Liver (tissue), 9 donors: Measurements from ENCODE around the gene POU6F2. TPM values are rescaled to one million over a fixed set of nuclear protein-coding genes. Genes with fewer than 3 reads are reported as not detected.

ENCODE experiments used
- DNase-seq: peaks from one replicate; pipeline ENCODE4 v3.0.0-alpha.2; 2017; ENCODE audit warnings: low spot score
- H3K27ac ChIP-seq, 2 donors: one replicate each; pipeline ENCODE4 v1.7.0; 2013; ENCODE audit warnings: inconsistent platforms in 2 of 2, low read length in 2 of 2, control low read depth in 1 of 2, low read depth in 1 of 2, mild to moderate bottlenecking in 1 of 2
- H3K27me3 ChIP-seq, 4 donors: one replicate each; pipeline versions ENCODE4 v1.6.1 to v1.7.0; 2013; ENCODE audit warnings: low read length in 3 of 4, inconsistent platforms in 1 of 4, mild to moderate bottlenecking in 1 of 4, moderate library complexity in 1 of 4; ENCODE audit not compliant: control insufficient read depth in 4 of 4, insufficient read depth in 4 of 4
- H3K36me3 ChIP-seq, 4 donors: one replicate each; pipeline versions ENCODE4 v1.6.1 to v1.7.0; 2013; ENCODE audit warnings: low read length in 3 of 4, mild to moderate bottlenecking in 3 of 4, low read depth in 1 of 4, moderate library complexity in 1 of 4; ENCODE audit not compliant: control insufficient read depth in 4 of 4, insufficient read depth in 3 of 4
- H3K4me1 ChIP-seq, 4 donors: one replicate each; pipeline versions ENCODE4 v1.6.1 to v1.7.0; 2013; ENCODE audit warnings: low read length in 3 of 4, mild to moderate bottlenecking in 3 of 4, moderate library complexity in 1 of 4; ENCODE audit not compliant: control insufficient read depth in 4 of 4, insufficient read depth in 4 of 4
- H3K4me3 ChIP-seq, 3 donors: one replicate each; pipeline versions ENCODE4 v1.6.1 to v1.7.0; 2013; ENCODE audit warnings: low read length in 3 of 3, control low read depth in 1 of 3, low read depth in 1 of 3, mild to moderate bottlenecking in 1 of 3
- H3K9ac ChIP-seq, 2 donors: one replicate each; pipeline ENCODE4 v1.7.0; 2013; ENCODE audit warnings: low read length in 2 of 2, mild to moderate bottlenecking in 2 of 2, moderate library complexity in 2 of 2, control low read depth in 1 of 2, low read depth in 1 of 2
- H3K9me3 ChIP-seq, 4 donors: one replicate each; pipeline versions ENCODE4 v1.6.1 to v1.7.0; 2013; ENCODE audit warnings: low read length in 3 of 4; ENCODE audit not compliant: control insufficient read depth in 4 of 4
- EGR1 ChIP-seq, 2 donors: IDR thresholded peaks; 2 replicates each; pipeline ENCODE4 v1.6.1; 2016 to 2018; ENCODE audit warnings: antibody characterized with exemption in 2 of 2, low read depth in 2 of 2
- FOXA2 ChIP-seq: IDR thresholded peaks from 2 replicates; pipeline ENCODE4 v1.6.1; 2016; ENCODE audit warnings: antibody characterized with exemption
- HNF4A ChIP-seq, 2 donors: conservative IDR thresholded peaks; 2 replicates each; pipeline ENCODE4 v1.6.1; 2016; ENCODE audit warnings: antibody characterized with exemption in 2 of 2, mild to moderate bottlenecking in 2 of 2
- HNF4G ChIP-seq: IDR thresholded peaks from 2 replicates; pipeline ENCODE4 v1.6.1; 2016; ENCODE audit warnings: antibody characterized with exemption
- JUND ChIP-seq, 2 donors: IDR thresholded peaks; 2 replicates each; pipeline ENCODE4 v1.6.1; 2016; ENCODE audit warnings: antibody characterized with exemption in 2 of 2
- NR2F2 ChIP-seq: IDR thresholded peaks from 2 replicates; pipeline ENCODE4 v1.6.1; 2016; ENCODE audit warnings: antibody characterized with exemption
- RAD21 ChIP-seq, 2 donors: IDR thresholded peaks; 2 replicates each; pipeline ENCODE4 v1.6.1; 2016; ENCODE audit warnings: antibody characterized with exemption in 2 of 2, mild to moderate bottlenecking in 2 of 2
- RXRA ChIP-seq, 2 donors: IDR thresholded peaks; 2 replicates each; pipeline ENCODE4 v1.6.1; 2017 to 2018; ENCODE audit warnings: antibody characterized with exemption in 2 of 2, mild to moderate bottlenecking in 1 of 2
- SP1 ChIP-seq: IDR thresholded peaks from 2 replicates; pipeline ENCODE4 v1.6.1; 2018; ENCODE audit warnings: antibody characterized with exemption, mild to moderate bottlenecking
- TAF1 ChIP-seq: conservative IDR thresholded peaks from 2 replicates; pipeline ENCODE4 v1.6.1; 2016; ENCODE audit warnings: antibody characterized with exemption, mild to moderate bottlenecking
- YY1 ChIP-seq: IDR thresholded peaks from 2 replicates; pipeline ENCODE4 v1.6.1; 2016; ENCODE audit warnings: antibody characterized with exemption, mild to moderate bottlenecking
- WGBS: extraction: QIAGEN DNeasy Blood & Tissue Kit; methylation state at CpG from one replicate; pipeline ENCODE4 v1.1.7; 2013; 5-methylcytosine and 5-hydroxymethylcytosine counted together
- polyA plus RNA-seq, 2 donors: library from polyadenylated mRNA; stranded (reverse) in 1 of 2; unstranded in 1 of 2; fragments of 200-250 nt in 1 of 2; fragments of >200 nt in 1 of 2; fragmentation: Nextera tagmentation in 1 of 2; extraction: Ambion mirVana in 1 of 2; gene quantifications; one replicate each; pipeline versions ENCODE4 v1.2.1 to v1.2.3, GENCODE V29; 2013 to 2015
- total RNA-seq, 2 donors: library from RNA; depleted of rRNA; stranded (reverse); fragments of >200 nt; gene quantifications; one replicate each; pipeline ENCODE4 v1.2.3, GENCODE V29; 2014
- TF ChIP-seq, protein P1 (sequence below): IDR thresholded peaks from 2 replicates; pipeline ENCODE4 v1.6.1; 2016; ENCODE audit warnings: antibody characterized with exemption, mild to moderate bottlenecking
- TF ChIP-seq, protein P2 (sequence below): IDR thresholded peaks from 2 replicates; pipeline ENCODE4 v1.6.1; 2016; ENCODE audit warnings: antibody characterized with exemption
- TF ChIP-seq, protein P3 (sequence below): IDR thresholded peaks from 2 replicates; pipeline ENCODE4 v1.6.1; 2016; ENCODE audit warnings: antibody characterized with exemption
- TF ChIP-seq, protein P4 (sequence below): fragments of 150-350 bp; IDR thresholded peaks from 2 replicates; pipeline ENCODE4 v1.5.1; 2017; ENCODE audit warnings: improper control_type of control experiment, low read depth, low read length; ENCODE audit not compliant: missing input control
- TF ChIP-seq, protein P5 (sequence below): IDR thresholded peaks from 2 replicates; pipeline ENCODE4 v1.6.1; 2016; ENCODE audit warnings: antibody characterized with exemption
- donor health status: healthy.
- donor health status: healthy.
- donor health status: healthy.
- donor health status: healthy.
- donor health status: healthy.

Gene POU6F2
- total and polyA plus RNA-seq, 4 donors: under 0.01 to 0.24 (median 0.08) TPM; not detected in 1

DNA sequence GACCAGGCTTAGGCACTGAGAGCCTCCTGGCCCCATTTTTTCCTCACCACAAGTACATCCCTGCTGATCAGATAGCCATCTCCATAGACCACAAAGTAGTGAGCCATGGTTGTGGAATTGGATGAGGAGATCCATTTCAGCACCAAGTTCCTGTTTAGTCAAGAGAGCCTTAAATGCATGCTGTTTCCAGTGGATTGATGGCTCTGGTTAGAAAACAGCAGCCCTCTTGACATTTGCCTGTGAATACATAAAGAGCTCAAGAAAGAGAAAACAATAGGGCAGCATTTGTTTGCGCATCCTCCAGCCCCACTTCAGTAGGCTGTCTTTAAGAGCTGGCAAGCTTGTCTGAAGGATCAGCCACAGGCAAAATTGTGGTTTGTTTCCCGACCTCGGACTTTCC, 251.2 kb downstream of the POU6F2 start:
- H3K27ac ChIP-seq: no peak overlapping the region
- H3K9ac ChIP-seq: no peak overlapping the region
- H3K9me3 ChIP-seq: no peaks in the 10 kb centered on the region
- no peaks in the 10 kb centered on the region for H3K36me3 ChIP-seq
- TF ChIP-seq RAD21 (IDR thresholded peaks at IDR 0.05) (no peak), NR2F2 (no peak)
- DNase-seq: no peak
- no peak overlapping the region for H3K4me3 ChIP-seq
- no peaks in the 10 kb centered on the region for H3K27me3 ChIP-seq
- no peaks in the 10 kb centered on the region for H3K4me1 ChIP-seq
- 51% methylated on average over 3 of the region's 3 CpGs for WGBS

DNA sequence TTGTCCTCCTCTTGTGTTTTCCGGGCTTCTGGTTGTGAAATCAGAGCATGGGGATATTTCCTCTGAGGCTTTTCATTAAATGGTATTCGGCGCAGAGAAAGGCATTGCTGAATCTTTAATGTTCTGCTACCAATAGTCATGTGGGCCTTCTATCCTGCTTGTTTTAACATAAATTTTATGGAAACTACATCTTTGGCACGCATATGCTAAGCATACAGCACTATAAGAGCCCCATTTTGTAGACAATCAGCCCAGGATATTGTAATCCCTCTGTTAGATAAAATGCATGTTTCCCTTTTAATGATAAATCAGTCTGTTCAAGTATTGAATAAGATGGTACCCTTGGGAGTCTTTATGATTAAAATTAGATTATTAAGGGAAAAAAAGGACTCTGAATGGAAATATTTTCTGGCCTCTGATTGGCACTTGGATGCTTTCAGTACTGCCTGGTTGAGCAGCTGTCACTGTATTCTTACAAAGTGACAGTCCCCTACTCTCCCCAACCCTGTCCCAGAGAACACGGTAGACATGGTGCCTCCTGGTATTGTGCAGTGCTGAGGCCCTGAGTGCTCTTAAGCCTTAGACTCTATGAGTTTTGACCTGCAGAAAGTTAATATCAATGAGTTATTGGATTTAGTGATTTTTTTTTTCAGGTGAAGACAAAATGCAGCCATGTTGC, 256.3 kb downstream of the POU6F2 start:
- H3K4me3 ChIP-seq: no peak overlapping the region
- H3K27ac ChIP-seq: no peak overlapping the region
- H3K9me3 ChIP-seq: no peaks in the 10 kb centered on the region
- peaks cover 0 to 4% (median 0%) of the 10 kb centered on the region in 4 donors for H3K27me3 ChIP-seq
- no peaks in the 10 kb centered on the region for H3K36me3 ChIP-seq
- H3K4me1 ChIP-seq: no peaks in the 10 kb centered on the region
- TF ChIP-seq, protein P1, sequence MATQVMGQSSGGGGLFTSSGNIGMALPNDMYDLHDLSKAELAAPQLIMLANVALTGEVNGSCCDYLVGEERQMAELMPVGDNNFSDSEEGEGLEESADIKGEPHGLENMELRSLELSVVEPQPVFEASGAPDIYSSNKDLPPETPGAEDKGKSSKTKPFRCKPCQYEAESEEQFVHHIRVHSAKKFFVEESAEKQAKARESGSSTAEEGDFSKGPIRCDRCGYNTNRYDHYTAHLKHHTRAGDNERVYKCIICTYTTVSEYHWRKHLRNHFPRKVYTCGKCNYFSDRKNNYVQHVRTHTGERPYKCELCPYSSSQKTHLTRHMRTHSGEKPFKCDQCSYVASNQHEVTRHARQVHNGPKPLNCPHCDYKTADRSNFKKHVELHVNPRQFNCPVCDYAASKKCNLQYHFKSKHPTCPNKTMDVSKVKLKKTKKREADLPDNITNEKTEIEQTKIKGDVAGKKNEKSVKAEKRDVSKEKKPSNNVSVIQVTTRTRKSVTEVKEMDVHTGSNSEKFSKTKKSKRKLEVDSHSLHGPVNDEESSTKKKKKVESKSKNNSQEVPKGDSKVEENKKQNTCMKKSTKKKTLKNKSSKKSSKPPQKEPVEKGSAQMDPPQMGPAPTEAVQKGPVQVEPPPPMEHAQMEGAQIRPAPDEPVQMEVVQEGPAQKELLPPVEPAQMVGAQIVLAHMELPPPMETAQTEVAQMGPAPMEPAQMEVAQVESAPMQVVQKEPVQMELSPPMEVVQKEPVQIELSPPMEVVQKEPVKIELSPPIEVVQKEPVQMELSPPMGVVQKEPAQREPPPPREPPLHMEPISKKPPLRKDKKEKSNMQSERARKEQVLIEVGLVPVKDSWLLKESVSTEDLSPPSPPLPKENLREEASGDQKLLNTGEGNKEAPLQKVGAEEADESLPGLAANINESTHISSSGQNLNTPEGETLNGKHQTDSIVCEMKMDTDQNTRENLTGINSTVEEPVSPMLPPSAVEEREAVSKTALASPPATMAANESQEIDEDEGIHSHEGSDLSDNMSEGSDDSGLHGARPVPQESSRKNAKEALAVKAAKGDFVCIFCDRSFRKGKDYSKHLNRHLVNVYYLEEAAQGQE: no peak
- TF ChIP-seq SP1 (no peak), EGR1 (IDR thresholded peaks at IDR 0.05; ENCODE audit: low read depth in 2 of 2) (no peak), JUND (IDR thresholded peaks at IDR 0.05) (no peak), FOXA2 (no peak), RAD21 (IDR thresholded peaks at IDR 0.05) (no peak), NR2F2 (no peak), HNF4G (no peak), TAF1 (no peak), YY1 (no peak), RXRA (IDR thresholded peaks at IDR 0.05) (no peak), HNF4A (conservative IDR thresholded peaks at IDR 0.05) (no peak)
- TF ChIP-seq, protein P2, sequence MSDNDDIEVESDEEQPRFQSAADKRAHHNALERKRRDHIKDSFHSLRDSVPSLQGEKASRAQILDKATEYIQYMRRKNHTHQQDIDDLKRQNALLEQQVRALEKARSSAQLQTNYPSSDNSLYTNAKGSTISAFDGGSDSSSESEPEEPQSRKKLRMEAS: no peak
- TF ChIP-seq, protein P3, sequence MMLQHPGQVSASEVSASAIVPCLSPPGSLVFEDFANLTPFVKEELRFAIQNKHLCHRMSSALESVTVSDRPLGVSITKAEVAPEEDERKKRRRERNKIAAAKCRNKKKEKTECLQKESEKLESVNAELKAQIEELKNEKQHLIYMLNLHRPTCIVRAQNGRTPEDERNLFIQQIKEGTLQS: no peak
- TF ChIP-seq, protein P4, sequence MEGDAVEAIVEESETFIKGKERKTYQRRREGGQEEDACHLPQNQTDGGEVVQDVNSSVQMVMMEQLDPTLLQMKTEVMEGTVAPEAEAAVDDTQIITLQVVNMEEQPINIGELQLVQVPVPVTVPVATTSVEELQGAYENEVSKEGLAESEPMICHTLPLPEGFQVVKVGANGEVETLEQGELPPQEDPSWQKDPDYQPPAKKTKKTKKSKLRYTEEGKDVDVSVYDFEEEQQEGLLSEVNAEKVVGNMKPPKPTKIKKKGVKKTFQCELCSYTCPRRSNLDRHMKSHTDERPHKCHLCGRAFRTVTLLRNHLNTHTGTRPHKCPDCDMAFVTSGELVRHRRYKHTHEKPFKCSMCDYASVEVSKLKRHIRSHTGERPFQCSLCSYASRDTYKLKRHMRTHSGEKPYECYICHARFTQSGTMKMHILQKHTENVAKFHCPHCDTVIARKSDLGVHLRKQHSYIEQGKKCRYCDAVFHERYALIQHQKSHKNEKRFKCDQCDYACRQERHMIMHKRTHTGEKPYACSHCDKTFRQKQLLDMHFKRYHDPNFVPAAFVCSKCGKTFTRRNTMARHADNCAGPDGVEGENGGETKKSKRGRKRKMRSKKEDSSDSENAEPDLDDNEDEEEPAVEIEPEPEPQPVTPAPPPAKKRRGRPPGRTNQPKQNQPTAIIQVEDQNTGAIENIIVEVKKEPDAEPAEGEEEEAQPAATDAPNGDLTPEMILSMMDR: no peak
- TF ChIP-seq, protein P5, sequence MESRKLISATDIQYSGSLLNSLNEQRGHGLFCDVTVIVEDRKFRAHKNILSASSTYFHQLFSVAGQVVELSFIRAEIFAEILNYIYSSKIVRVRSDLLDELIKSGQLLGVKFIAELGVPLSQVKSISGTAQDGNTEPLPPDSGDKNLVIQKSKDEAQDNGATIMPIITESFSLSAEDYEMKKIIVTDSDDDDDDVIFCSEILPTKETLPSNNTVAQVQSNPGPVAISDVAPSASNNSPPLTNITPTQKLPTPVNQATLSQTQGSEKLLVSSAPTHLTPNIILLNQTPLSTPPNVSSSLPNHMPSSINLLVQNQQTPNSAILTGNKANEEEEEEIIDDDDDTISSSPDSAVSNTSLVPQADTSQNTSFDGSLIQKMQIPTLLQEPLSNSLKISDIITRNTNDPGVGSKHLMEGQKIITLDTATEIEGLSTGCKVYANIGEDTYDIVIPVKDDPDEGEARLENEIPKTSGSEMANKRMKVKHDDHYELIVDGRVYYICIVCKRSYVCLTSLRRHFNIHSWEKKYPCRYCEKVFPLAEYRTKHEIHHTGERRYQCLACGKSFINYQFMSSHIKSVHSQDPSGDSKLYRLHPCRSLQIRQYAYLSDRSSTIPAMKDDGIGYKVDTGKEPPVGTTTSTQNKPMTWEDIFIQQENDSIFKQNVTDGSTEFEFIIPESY: no peak
- WGBS: 87% methylated on average over 5 of the region's 5 CpGs
- no peak for DNase-seq
- H3K9ac ChIP-seq: no peak overlapping the region
